HG03108 (cell line): ENCODE data around the gene PINLYP.
A peak's percentile ranks its signal among the peaks of the same experiment; 100 is the strongest.

ENCODE experiments used
- ATAC-seq: cut with Tn5 transposase; IDR thresholded peaks from one replicate; pipeline ENCODE4 v1.9.1; 2021; ENCODE audit warnings: moderate library complexity; ENCODE audit not compliant: unreplicated experiment

PINLYP gene

GRCh38 chr19:43575156-43575950 lies at the start of gene PINLYP, which contains the start of gene XRCC1:
Gene PINLYP, plus strand, starts transcription at chr19:43575801. Its CDS starts 1,391 bp downstream, at chr19:43577192.
Gene XRCC1, minus strand, starts transcription at chr19:43575527. Its CDS starts 69 bp downstream, at chr19:43575458.
- peak; percentile 94 for ATAC-seq

GRCh38 chr19:43525836-43526771 lies 49.5 kb upstream of the PINLYP start:
- no peak for ATAC-seq

GRCh38 chr19:43526884-43527859 lies 48.4 kb upstream of the PINLYP start, which contains the start of gene ETHE1:
Gene ETHE1, minus strand, starts transcription at chr19:43527201. Its CDS starts 24 bp downstream, at chr19:43527177.
- peak; percentile 55 for ATAC-seq

- no peak for ATAC-seq
These were observed 47.6 kb upstream of the PINLYP start for GRCh38 chr19:43527860-43528622.

- peak; percentile 12 for ATAC-seq
These were observed 43.0 kb upstream of the PINLYP start for GRCh38 chr19:43532571-43532961.

GRCh38 chr19:43532962-43533545 lies 42.5 kb upstream of the PINLYP start, which contains the start of gene ZNF575:
Gene ZNF575, plus strand, starts transcription at chr19:43533188. Its CDS starts 1,235 bp downstream, at chr19:43534423.
- peak; percentile 54 for ATAC-seq

GRCh38 chr19:43533546-43534304 lies 41.9 kb upstream of the PINLYP start:
- peak; percentile 39 for ATAC-seq

GRCh38 chr19:43534305-43534815 lies 41.2 kb upstream of the PINLYP start:
- no peak for ATAC-seq

GRCh38 chr19:43534816-43535761 lies 40.5 kb upstream of the PINLYP start:
- no peak for ATAC-seq

- ATAC-seq, result no peak
These were observed 36.7 kb upstream of the PINLYP start for GRCh38 chr19:43538922-43539321.

- ATAC-seq, result no peak
These were observed 35.2 kb upstream of the PINLYP start for GRCh38 chr19:43540381-43540780.

- no peak for ATAC-seq
These were observed 33.5 kb upstream of the PINLYP start for GRCh38 chr19:43541920-43542650.

- no peak for ATAC-seq
These were observed 31.5 kb upstream of the PINLYP start for GRCh38 chr19:43544077-43544476.

- ATAC-seq, result no peak
These were observed 30.3 kb upstream of the PINLYP start for GRCh38 chr19:43545276-43545675.

- ATAC-seq, result no peak
These were observed 29.6 kb upstream of the PINLYP start for GRCh38 chr19:43545981-43546380.

- ATAC-seq, result no peak
These were observed 29.0 kb upstream of the PINLYP start for GRCh38 chr19:43546581-43546980.
